Measurements from ENCODE around the gene PIKFYVE.

- TF ChIP-seq POLR2A (IDR thresholded peaks at IDR 0.05; ENCODE audit: low read depth, low read length) (no peak), TAF1 (IDR thresholded peaks at IDR 0.05; ENCODE audit: borderline replicate concordance, low read depth, low read length) (no peak), POLR2AphosphoS5 (IDR thresholded peaks at IDR 0.05; ENCODE audit: low read depth, low read length) (no peak)
Observed at GRCh38 chr2:208240619-208241209, 25.3 kb upstream of the PIKFYVE start.
